Panc1 (cell line): ENCODE measurements around the gene MRPL2. TPM values are rescaled to one million over a fixed set of nuclear protein-coding genes. Genes with fewer than 3 reads are reported as not detected.
A peak's percentile ranks its signal among the peaks of the same experiment; 100 is the strongest.

Experiments
- ATAC-seq: fragments of 200-7000 bp; cut with Tn5 transposase; 2 replicates; pipeline ENCODE4 v1.9.1; 2020; ENCODE audit warnings: mild to moderate bottlenecking, moderate library complexity
- BruUV-seq: library from RNA; stranded (reverse); fragments of 400-500 nt; replicated peaks from 2 replicates; lab custom pipeline; 2021; lab: Mats Ljungman, UMichigan
- CTCF ChIA-PET: fragments of 300-600 bp; sonication (Branson Sonifier 250); formaldehyde crosslinking; loops from one replicate; lab custom pipeline; 2022; ENCODE audit warnings: antibody characterized with exemption; lab: Charles Lee
- POLR2A ChIA-PET: fragments of 300-600 bp; sonication (Branson Sonifier 250); formaldehyde crosslinking; loops from one replicate; lab custom pipeline; 2022; ENCODE audit warnings: antibody characterized with exemption; lab: Charles Lee
- DNase-seq: peaks from one replicate; pipeline ENCODE4 v3.0.0-alpha.2; 2010; ENCODE audit warnings: low read depth, low spot score
- H3K27ac ChIP-seq: 2 replicates; pipeline ENCODE4 v1.5.1; 2011; ENCODE audit warnings: mild to moderate bottlenecking, low read length, inconsistent platforms
- H3K27me3 ChIP-seq: fragments of 200-500 bp; sonication (Bioruptor generic); 2 replicates; pipeline ENCODE4 v1.6.0; 2014; ENCODE audit warnings: low read length, inconsistent platforms; ENCODE audit not compliant: control insufficient read depth, insufficient read depth
- H3K36me3 ChIP-seq: fragments of 200-500 bp; sonication (Bioruptor generic); 2 replicates; pipeline ENCODE4 v1.5.1; 2014; ENCODE audit warnings: inconsistent platforms, mild to moderate bottlenecking, low read length, moderate library complexity; ENCODE audit not compliant: control insufficient read depth, insufficient read depth
- H3K4me1 ChIP-seq: 2 replicates; pipeline ENCODE4 v1.5.1; 2011; ENCODE audit warnings: inconsistent platforms, mild to moderate bottlenecking, low read length, moderate library complexity; ENCODE audit not compliant: control insufficient read depth, insufficient read depth
- H3K4me3 ChIP-seq, 2 experiments: 2 replicates each; pipeline ENCODE4 v1.5.1; 2011 to 2012; ENCODE audit warnings: low read depth in 2 of 2, low read length in 2 of 2, mild to moderate bottlenecking in 2 of 2, inconsistent platforms in 1 of 2, moderate library complexity in 1 of 2
- H3K9me3 ChIP-seq: fragments of 200-500 bp; sonication (Bioruptor generic); 2 replicates; pipeline ENCODE4 v1.5.1; 2014; ENCODE audit warnings: low read depth, mild to moderate bottlenecking, inconsistent platforms, low read length, moderate library complexity; ENCODE audit not compliant: control insufficient read depth, insufficient read depth
- CTCF ChIP-seq: fragments of 450-650 bp; IDR thresholded peaks from 2 replicates; pipeline ENCODE4 v1.5.1; 2017; ENCODE audit warnings: mild to moderate bottlenecking
- POLR2AphosphoS5 ChIP-seq: IDR thresholded peaks from 2 replicates; pipeline ENCODE4 v1.6.1; 2012; ENCODE audit warnings: mild to moderate bottlenecking, low read depth, low read length, moderate library complexity
- SIN3A ChIP-seq: IDR thresholded peaks from 2 replicates; pipeline ENCODE4 v1.6.1; 2012; ENCODE audit warnings: low read depth, mild to moderate bottlenecking, low read length, moderate library complexity, borderline replicate concordance; ENCODE audit not compliant: insufficient read depth
- TCF7L2 ChIP-seq: IDR thresholded peaks from 2 replicates; pipeline ENCODE4 v1.6.1; 2011; ENCODE audit warnings: mild to moderate bottlenecking, low read depth, low read length, inconsistent platforms
- in situ Hi-C: cut with HindIII; loops from 2 replicates; pipeline ENCODE4 v1.10.0; 2016; ENCODE audit warnings: low sequenced_read_pairs, low pct_unique_long_range_greater_than_20kb
- intact Hi-C: fragments of 100-400 bp; cut with micrococcal nuclease; formaldehyde crosslinking; loops from one replicate; pipeline ENCODE4 v1.10.0; 2022; ENCODE audit not compliant: unreplicated experiment
- total RNA-seq: library from RNA; stranded (reverse); gene quantifications from one replicate; pipeline ENCODE4 v1.2.1, GENCODE V29; 2021; ENCODE audit not compliant: unreplicated experiment
- TF ChIP-seq, protein P1 (sequence below), 2 experiments: IDR thresholded peaks; 2 replicates each; pipeline ENCODE4 v1.6.1; 2011 to 2012; ENCODE audit warnings: low read depth in 2 of 2, control low read depth in 1 of 2, low read length in 1 of 2, mild to moderate bottlenecking in 1 of 2, moderate library complexity in 1 of 2; ENCODE audit not compliant: insufficient read depth in 1 of 2

Gene MRPL2
- total RNA-seq, 1 experiment from 2014 or later: 65.6 TPM

- peak overlapping the region; percentile 92 for H3K27ac ChIP-seq
- ChIA-PET CTCF (no interaction called here), POLR2A (no interaction called here)
- H3K9me3 ChIP-seq: no peaks in the 10 kb centered on the region
- H3K36me3 ChIP-seq: peaks cover 5% of the 10 kb centered on the region; the same call in 1 of the 2 replicates
- no peaks in the 10 kb centered on the region for H3K27me3 ChIP-seq
- in situ Hi-C loops: no loop called here
- ATAC-seq (no peak), DNase-seq (no peak)
- TF ChIP-seq CTCF (no peak), POLR2AphosphoS5 (no peak), SIN3A (no peak), TCF7L2 (no peak)
- TF ChIP-seq, protein P1, sequence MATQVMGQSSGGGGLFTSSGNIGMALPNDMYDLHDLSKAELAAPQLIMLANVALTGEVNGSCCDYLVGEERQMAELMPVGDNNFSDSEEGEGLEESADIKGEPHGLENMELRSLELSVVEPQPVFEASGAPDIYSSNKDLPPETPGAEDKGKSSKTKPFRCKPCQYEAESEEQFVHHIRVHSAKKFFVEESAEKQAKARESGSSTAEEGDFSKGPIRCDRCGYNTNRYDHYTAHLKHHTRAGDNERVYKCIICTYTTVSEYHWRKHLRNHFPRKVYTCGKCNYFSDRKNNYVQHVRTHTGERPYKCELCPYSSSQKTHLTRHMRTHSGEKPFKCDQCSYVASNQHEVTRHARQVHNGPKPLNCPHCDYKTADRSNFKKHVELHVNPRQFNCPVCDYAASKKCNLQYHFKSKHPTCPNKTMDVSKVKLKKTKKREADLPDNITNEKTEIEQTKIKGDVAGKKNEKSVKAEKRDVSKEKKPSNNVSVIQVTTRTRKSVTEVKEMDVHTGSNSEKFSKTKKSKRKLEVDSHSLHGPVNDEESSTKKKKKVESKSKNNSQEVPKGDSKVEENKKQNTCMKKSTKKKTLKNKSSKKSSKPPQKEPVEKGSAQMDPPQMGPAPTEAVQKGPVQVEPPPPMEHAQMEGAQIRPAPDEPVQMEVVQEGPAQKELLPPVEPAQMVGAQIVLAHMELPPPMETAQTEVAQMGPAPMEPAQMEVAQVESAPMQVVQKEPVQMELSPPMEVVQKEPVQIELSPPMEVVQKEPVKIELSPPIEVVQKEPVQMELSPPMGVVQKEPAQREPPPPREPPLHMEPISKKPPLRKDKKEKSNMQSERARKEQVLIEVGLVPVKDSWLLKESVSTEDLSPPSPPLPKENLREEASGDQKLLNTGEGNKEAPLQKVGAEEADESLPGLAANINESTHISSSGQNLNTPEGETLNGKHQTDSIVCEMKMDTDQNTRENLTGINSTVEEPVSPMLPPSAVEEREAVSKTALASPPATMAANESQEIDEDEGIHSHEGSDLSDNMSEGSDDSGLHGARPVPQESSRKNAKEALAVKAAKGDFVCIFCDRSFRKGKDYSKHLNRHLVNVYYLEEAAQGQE (IDR thresholded peaks at IDR 0.05; ENCODE audit: insufficient read depth in 1 of 2, low read depth in 2 of 2, low read length in 1 of 2): no peak
- intact Hi-C loops: loop anchor here (2.0 kb wide), 1 partner anchor 34 kb away; no protein-coding TSS in a partner anchor
- H3K4me1 ChIP-seq: peaks cover 11% of the 10 kb centered on the region
- BruUV-seq: TSS peak; percentile 75
- H3K4me3 ChIP-seq: peak overlapping the region; percentile 91 to 97
These were observed 703 bp downstream of the MRPL2 start for GRCh38 chr6:43058531-43058930.

DNA sequence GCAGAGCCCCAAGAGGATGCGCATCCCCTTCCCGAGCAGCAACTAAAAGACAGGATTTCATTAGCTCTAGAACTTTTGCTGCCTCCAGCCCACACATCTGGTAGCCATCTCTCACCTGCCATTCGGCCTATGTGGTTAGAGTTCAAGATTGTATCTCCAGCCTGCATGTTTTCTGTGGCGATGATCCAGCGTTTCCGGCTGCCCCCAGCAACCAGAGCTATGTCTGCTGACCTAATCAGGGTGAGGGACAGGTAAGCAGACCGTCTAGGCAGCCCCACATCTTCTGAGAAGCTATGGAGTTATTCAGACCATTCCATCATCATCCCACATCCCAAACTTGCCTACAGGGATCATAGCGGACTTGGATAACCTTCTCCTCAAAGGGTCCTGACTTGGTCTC lies 3.3 kb downstream of the MRPL2 start:
- Histone ChIP-seq H3K4me1 (peaks cover 25% of the 10 kb centered on the region), H3K4me3 (no peak overlapping the region), H3K27me3 (no peaks in the 10 kb centered on the region), H3K9me3 (no peaks in the 10 kb centered on the region), H3K27ac (no peak overlapping the region), H3K36me3 (peaks cover 5% of the 10 kb centered on the region; the same call in 1 of the 2 replicates)
- in situ Hi-C loops (no loop called here), intact Hi-C loops (no loop called here)
- TF ChIP-seq CTCF (no peak), POLR2AphosphoS5 (no peak), SIN3A (no peak), TCF7L2 (no peak)
- TF ChIP-seq, protein P1 (IDR thresholded peaks at IDR 0.05; ENCODE audit: insufficient read depth in 1 of 2, low read depth in 2 of 2, low read length in 1 of 2): no peak
- DNase-seq (no peak), ATAC-seq (no peak)
- BruUV-seq: no TSS peak
- ChIA-PET CTCF (no interaction called here), POLR2A (no interaction called here)
